ENCODE data around the gene HOXB13. TPM values are rescaled to one million over a fixed set of nuclear protein-coding genes. Genes with fewer than 3 reads are reported as not detected.
"Not testable (repeated sequence)": the region's sequence is repeated elsewhere in the genome, so short reads cannot be mapped to it uniquely, and the experiment has no call there.

HOXB13 gene
- total RNA-seq, 1 donor from 2014 or later = not detected

DNA sequence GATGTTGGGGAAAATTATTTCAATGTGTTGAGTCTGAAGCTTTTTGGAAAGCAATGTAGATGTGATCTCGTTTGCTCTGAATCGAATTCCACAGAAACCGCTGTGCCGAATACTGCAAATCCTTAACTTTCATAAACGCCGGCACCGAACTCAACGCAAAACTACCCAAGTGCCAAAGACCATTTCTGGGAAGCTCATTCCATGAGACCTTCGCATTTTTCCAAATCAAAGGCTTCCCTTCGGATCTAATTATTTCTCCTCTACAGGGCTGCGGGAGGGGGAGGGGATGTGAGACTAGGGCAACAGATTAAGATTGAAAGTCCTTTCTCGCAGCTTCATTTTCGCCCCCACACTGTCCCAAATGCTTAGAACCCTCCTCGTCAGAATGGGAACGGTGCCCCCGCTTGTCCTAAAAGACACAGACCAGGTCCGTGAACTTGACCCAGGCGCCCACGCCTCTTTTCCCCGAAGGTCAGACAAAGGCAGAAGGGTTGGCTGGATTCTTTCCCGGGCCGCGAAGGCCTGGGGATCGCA is 10.3 kb downstream of the HOXB13 start:
- TF ChIP-seq, protein P1, sequence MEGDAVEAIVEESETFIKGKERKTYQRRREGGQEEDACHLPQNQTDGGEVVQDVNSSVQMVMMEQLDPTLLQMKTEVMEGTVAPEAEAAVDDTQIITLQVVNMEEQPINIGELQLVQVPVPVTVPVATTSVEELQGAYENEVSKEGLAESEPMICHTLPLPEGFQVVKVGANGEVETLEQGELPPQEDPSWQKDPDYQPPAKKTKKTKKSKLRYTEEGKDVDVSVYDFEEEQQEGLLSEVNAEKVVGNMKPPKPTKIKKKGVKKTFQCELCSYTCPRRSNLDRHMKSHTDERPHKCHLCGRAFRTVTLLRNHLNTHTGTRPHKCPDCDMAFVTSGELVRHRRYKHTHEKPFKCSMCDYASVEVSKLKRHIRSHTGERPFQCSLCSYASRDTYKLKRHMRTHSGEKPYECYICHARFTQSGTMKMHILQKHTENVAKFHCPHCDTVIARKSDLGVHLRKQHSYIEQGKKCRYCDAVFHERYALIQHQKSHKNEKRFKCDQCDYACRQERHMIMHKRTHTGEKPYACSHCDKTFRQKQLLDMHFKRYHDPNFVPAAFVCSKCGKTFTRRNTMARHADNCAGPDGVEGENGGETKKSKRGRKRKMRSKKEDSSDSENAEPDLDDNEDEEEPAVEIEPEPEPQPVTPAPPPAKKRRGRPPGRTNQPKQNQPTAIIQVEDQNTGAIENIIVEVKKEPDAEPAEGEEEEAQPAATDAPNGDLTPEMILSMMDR (IDR thresholded peaks at IDR 0.05; ENCODE audit: insufficient read depth, low read length, poor library complexity, severe bottlenecking) = no peak
- no peak for DNase-seq (ENCODE audit: low read depth)
- Histone ChIP-seq H3K4me3 (ENCODE audit: low read depth, low read length) (no peak overlapping the region), H3K36me3 (ENCODE audit: control insufficient read depth, insufficient read depth, low read length) (no peaks in the 10 kb centered on the region), H3K27me3 (ENCODE audit: control insufficient read depth, insufficient read depth, low read length) (peaks cover 66% of the 10 kb centered on the region)

DNA sequence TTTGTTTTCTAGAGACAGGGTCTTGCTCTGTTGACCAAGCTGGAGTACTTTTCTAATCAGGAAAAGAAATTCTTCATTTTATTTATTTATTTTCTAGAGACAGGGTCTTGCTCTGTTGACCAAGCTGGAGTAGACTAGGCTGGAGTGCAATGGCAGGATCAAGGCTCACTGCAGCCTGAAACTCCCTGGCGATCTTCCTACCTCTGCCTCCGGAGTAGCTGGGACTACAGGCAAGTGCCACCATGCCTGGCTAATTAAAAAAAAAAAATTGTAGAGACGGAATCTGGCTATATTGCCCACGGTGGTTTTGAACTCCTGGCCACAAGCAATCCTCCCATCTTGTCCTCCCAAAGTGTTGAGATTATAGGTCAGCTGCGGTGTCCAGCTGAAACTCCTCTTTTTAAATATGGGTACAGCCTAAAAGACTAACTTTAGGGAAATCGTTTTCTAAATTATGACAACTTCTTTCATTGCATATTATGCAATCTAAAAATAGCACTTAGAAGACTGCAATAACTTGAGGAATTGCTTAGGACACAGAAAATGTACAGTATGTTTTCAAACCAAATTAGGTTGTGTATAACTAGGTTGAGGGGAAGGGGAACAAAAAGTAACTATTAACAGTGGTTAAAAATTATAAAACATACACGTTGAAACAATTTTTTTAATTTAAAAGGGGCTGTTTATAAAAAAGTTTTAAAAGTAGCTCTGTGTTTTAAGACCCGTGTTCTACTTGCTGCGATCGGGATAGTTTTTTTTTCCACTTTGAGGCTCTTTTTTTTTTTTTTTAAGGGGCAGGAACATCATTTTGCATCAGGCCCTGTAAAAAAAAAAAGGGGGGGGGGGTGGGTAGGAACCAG is 11.0 kb downstream of the HOXB13 start:
- TF ChIP-seq, protein P1 (IDR thresholded peaks at IDR 0.05; ENCODE audit: insufficient read depth, low read length, poor library complexity, severe bottlenecking) = no peak
- DNase-seq (ENCODE audit: low read depth) = no peak
- Histone ChIP-seq H3K36me3 (ENCODE audit: control insufficient read depth, insufficient read depth, low read length) (no peaks in the 10 kb centered on the region), H3K27me3 (ENCODE audit: control insufficient read depth, insufficient read depth, low read length) (peaks cover 62% of the 10 kb centered on the region), H3K4me3 (ENCODE audit: low read depth, low read length) (no peak overlapping the region)

GRCh38 chr17:48716549-48716948 is 12.0 kb downstream of the HOXB13 start:
- H3K36me3 ChIP-seq (ENCODE audit: control insufficient read depth, insufficient read depth, low read length); DNase-seq (ENCODE audit: low read depth); H3K4me3 ChIP-seq (ENCODE audit: low read depth, low read length): not testable (repeated sequence)
- peaks cover 58% of the 10 kb centered on the region for H3K27me3 ChIP-seq (ENCODE audit: control insufficient read depth, insufficient read depth, low read length)

GRCh38 chr17:48715496-48716399 is 12.8 kb downstream of the HOXB13 start:
- Histone ChIP-seq H3K4me3 (ENCODE audit: low read depth, low read length) (no peak overlapping the region), H3K27me3 (ENCODE audit: control insufficient read depth, insufficient read depth, low read length) (peaks cover 50% of the 10 kb centered on the region), H3K36me3 (ENCODE audit: control insufficient read depth, insufficient read depth, low read length) (no peaks in the 10 kb centered on the region)
- no peak for DNase-seq (ENCODE audit: low read depth)
- TF ChIP-seq, protein P1 (IDR thresholded peaks at IDR 0.05; ENCODE audit: insufficient read depth, low read length, poor library complexity, severe bottlenecking) = no peak

DNA sequence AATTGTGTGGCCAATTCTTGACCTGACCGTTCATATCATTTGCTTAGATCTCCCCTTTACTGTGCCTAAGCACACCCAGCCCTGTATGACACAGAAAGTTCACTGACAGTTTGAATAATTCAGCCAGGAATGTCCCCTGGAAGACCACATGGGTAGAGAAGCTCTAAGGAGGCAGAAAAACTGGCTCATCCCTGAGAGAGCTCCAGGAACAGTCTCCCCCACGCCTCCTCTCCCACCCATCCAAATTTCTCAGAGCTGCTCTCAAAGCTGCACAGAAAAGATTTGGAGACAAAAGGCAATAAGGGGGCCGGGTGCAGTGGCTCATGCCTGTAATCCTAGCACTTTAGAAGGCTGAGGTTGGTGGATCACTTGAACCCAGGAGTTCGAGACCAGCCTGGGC is 17.4 kb downstream of the HOXB13 start:
- no peak overlapping the region for H3K4me3 ChIP-seq (ENCODE audit: low read depth, low read length)
- TF ChIP-seq, protein P1 (IDR thresholded peaks at IDR 0.05; ENCODE audit: insufficient read depth, low read length, poor library complexity, severe bottlenecking) = no peak

More for the DNA sequence above, 17.4 kb downstream of the HOXB13 start:
- no peak for DNase-seq (ENCODE audit: low read depth)
- no peaks in the 10 kb centered on the region for H3K36me3 ChIP-seq (ENCODE audit: control insufficient read depth, insufficient read depth, low read length)
- peaks cover 16% of the 10 kb centered on the region for H3K27me3 ChIP-seq (ENCODE audit: control insufficient read depth, insufficient read depth, low read length)

Data from kidney epithelial cell (primary cell).